Tibial artery (tissue), 4 donors: ENCODE measurements around the gene GGNBP2.

ENCODE experiments used
- DNase-seq, 2 donors: peaks; one replicate each; pipeline ENCODE4 v3.0.0-alpha.2; 2019
- H3K27ac ChIP-seq, 2 donors: fragments of 200-600 bp; sonication (generic) in 1 of 2; 1 replicate in 1 of 2; 2 replicates in 1 of 2; pipeline ENCODE4 v1.5.1; 2018 to 2019; ENCODE audit warnings: mild to moderate bottlenecking in 1 of 2
- H3K27me3 ChIP-seq, 2 donors: fragments of 200-600 bp; sonication (generic) in 1 of 2; one replicate each; pipeline versions ENCODE4 v1.5.1 to v1.6.0; 2016 to 2019
- H3K36me3 ChIP-seq, 3 donors: fragments of 200-600 bp; sonication (generic) in 2 of 3; one replicate each; pipeline ENCODE4 v1.5.1; 2016 to 2019; ENCODE audit warnings: mild to moderate bottlenecking in 2 of 3
- H3K4me1 ChIP-seq, 4 donors: fragments of 200-600 bp; sonication (generic) in 2 of 4; 1 replicate in 3 of 4; 2 replicates in 1 of 4; pipeline ENCODE4 v1.5.1; 2016 to 2019
- H3K4me3 ChIP-seq, 2 donors: fragments of 200-600 bp; sonication (generic) in 1 of 2; 1 replicate in 1 of 2; 2 replicates in 1 of 2; pipeline ENCODE4 v1.5.1; 2018 to 2019; ENCODE audit warnings: mild to moderate bottlenecking in 2 of 2
- H3K9me3 ChIP-seq, 3 donors: fragments of 200-600 bp; sonication (generic) in 1 of 3; one replicate each; pipeline ENCODE4 v1.5.1; 2016 to 2019
- intact Hi-C: fragments of 100-400 bp; cut with DNase I; formaldehyde crosslinking; loops from one replicate; pipeline ENCODE4 v1.15.0; 2023; ENCODE audit warnings: low total_unique reads
- TF ChIP-seq, protein P1 (sequence below), 2 experiments: fragments of 200-600 bp in 1 of 2; fragments of 450-650 bp in 1 of 2; IDR thresholded peaks; one replicate each; pipeline ENCODE4 v1.5.1; 2017 to 2019; ENCODE audit warnings: antibody characterized with exemption in 2 of 2, mild to moderate bottlenecking in 1 of 2, moderate library complexity in 1 of 2

The GGNBP2 gene

DNA sequence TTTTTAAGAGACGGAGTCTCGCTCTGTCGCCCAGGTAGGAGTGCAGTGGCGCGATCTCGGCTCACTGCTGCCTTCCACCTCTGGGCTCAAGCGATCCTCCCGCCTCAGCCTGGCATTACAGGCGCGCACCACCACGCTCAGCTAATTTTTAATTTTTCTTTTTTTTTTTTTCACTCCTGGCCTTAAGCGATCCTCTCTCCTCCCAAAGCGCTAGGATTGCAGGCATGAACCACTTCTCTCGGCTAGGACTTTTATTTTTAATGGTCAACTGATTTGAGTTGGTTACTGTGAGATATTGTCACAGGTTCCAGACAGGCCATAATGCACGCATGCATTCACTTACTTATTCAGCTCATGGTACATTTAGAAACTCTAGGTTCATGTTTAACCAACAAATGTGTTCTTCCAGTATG is 9.0 kb upstream of the GGNBP2 start:
- Histone ChIP-seq H3K27ac (peak overlapping the region; percentile 90 to 98), H3K36me3 (peaks cover 0 to 19% (median 0%) of the 10 kb centered on the region in 3 donors)
- no peak for DNase-seq

GRCh38 chr17:36540696-36541095 is 4.0 kb upstream of the GGNBP2 start:
- H3K9me3 ChIP-seq: no peaks in the 10 kb centered on the region
- TF ChIP-seq, protein P1, sequence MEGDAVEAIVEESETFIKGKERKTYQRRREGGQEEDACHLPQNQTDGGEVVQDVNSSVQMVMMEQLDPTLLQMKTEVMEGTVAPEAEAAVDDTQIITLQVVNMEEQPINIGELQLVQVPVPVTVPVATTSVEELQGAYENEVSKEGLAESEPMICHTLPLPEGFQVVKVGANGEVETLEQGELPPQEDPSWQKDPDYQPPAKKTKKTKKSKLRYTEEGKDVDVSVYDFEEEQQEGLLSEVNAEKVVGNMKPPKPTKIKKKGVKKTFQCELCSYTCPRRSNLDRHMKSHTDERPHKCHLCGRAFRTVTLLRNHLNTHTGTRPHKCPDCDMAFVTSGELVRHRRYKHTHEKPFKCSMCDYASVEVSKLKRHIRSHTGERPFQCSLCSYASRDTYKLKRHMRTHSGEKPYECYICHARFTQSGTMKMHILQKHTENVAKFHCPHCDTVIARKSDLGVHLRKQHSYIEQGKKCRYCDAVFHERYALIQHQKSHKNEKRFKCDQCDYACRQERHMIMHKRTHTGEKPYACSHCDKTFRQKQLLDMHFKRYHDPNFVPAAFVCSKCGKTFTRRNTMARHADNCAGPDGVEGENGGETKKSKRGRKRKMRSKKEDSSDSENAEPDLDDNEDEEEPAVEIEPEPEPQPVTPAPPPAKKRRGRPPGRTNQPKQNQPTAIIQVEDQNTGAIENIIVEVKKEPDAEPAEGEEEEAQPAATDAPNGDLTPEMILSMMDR (IDR thresholded peaks at IDR 0.05): no peak
- DNase-seq: no peak
- H3K4me1 ChIP-seq: peaks cover 0 to 16% (median 10%) of the 10 kb centered on the region in 4 donors
- H3K27me3 ChIP-seq: no peaks in the 10 kb centered on the region
- H3K4me3 ChIP-seq: no peak overlapping the region
- H3K27ac ChIP-seq: no peak overlapping the region
- intact Hi-C loops: no loop called here
- H3K36me3 ChIP-seq: no peaks in the 10 kb centered on the region

More for the DNA sequence above, 9.0 kb upstream of the GGNBP2 start:
- Histone ChIP-seq H3K9me3 (no peaks in the 10 kb centered on the region), H3K27me3 (no peaks in the 10 kb centered on the region), H3K4me3 (peak overlapping the region; percentile 78 to 98), H3K4me1 (peaks cover 0 to 18% (median 8%) of the 10 kb centered on the region in 4 donors)
- TF ChIP-seq, protein P1 (IDR thresholded peaks at IDR 0.05): no peak
- intact Hi-C loops: loop anchor here (10.0 kb wide), 1 partner anchor 51 kb away; the partner anchor contains the start of gene ZNHIT3

DNA sequence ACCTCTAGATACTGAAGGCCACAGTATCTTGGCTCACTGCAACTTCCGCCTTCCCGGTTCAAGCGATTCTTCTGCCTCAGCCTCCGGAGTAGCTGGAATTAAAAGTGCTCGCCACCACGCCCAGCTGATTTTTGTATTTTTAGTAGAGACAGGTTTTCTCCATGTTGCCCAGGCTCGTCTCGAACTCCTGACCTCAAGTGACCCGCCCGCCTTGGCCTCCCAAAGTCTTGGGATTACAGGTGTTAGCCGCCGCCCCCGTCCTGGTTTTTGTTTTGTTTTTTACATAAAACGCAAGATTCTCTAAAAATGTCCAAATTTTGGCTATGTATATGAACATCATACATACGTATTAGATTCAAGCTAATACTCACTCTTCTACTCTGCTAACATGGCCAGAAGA is 2.0 kb upstream of the GGNBP2 start:
- H3K4me1 ChIP-seq: peaks cover 0 to 31% (median 24%) of the 10 kb centered on the region in 4 donors
- H3K9me3 ChIP-seq: no peaks in the 10 kb centered on the region
- H3K27ac ChIP-seq: no peak overlapping the region
- peaks cover 0 to 4% (median 0%) of the 10 kb centered on the region in 3 donors for H3K36me3 ChIP-seq
- no peak for DNase-seq
- intact Hi-C loops: no loop called here
- H3K27me3 ChIP-seq: no peaks in the 10 kb centered on the region
- TF ChIP-seq, protein P1 (IDR thresholded peaks at IDR 0.05): no peak
- no peak overlapping the region for H3K4me3 ChIP-seq

- intact Hi-C loops: no loop called here
- no peaks in the 10 kb centered on the region for H3K9me3 ChIP-seq
- H3K27me3 ChIP-seq: no peaks in the 10 kb centered on the region
- peak; percentile 31 to 72 for DNase-seq
- H3K4me1 ChIP-seq: peaks cover 0 to 42% (median 35%) of the 10 kb centered on the region in 4 donors
- peak overlapping the region; percentile 82 to 97 for H3K4me3 ChIP-seq
- TF ChIP-seq, protein P1 (IDR thresholded peaks at IDR 0.05): no peak
- peaks cover 0 to 4% (median 0%) of the 10 kb centered on the region in 3 donors for H3K36me3 ChIP-seq
- H3K27ac ChIP-seq: peak overlapping the region; percentile 98 to 99
Measured at GRCh38 chr17:36544044-36544306, 744 bp upstream of the GGNBP2 start.

GRCh38 chr17:36545077-36545464 is 352 bp downstream of the GGNBP2 start:
- H3K4me1 ChIP-seq: peaks cover 0 to 51% (median 35%) of the 10 kb centered on the region in 4 donors

More at GRCh38 chr17:36545077-36545464, 352 bp downstream of the GGNBP2 start:
- no peak for DNase-seq
- Histone ChIP-seq H3K36me3 (peaks cover 0 to 4% (median 0%) of the 10 kb centered on the region in 3 donors), H3K4me3 (peak overlapping the region; percentile 82 to 97), H3K9me3 (no peaks in the 10 kb centered on the region), H3K27ac (peak overlapping the region; percentile 98 to 99), H3K27me3 (no peaks in the 10 kb centered on the region)
- intact Hi-C loops: loop anchor here (5.0 kb wide), 1 partner anchor 47 kb away; the partner anchor contains the start of gene DHRS11
- TF ChIP-seq, protein P1 (IDR thresholded peaks at IDR 0.05): no peak
